Measurements from ENCODE around the gene ATG10. TPM values are rescaled to one million over a fixed set of nuclear protein-coding genes. Genes with fewer than 3 reads are reported as not detected.

The ATG10 gene
- total RNA-seq, 4 donors from 2014 or later = 6.0 to 16.4 (median 10.2) TPM

DNA sequence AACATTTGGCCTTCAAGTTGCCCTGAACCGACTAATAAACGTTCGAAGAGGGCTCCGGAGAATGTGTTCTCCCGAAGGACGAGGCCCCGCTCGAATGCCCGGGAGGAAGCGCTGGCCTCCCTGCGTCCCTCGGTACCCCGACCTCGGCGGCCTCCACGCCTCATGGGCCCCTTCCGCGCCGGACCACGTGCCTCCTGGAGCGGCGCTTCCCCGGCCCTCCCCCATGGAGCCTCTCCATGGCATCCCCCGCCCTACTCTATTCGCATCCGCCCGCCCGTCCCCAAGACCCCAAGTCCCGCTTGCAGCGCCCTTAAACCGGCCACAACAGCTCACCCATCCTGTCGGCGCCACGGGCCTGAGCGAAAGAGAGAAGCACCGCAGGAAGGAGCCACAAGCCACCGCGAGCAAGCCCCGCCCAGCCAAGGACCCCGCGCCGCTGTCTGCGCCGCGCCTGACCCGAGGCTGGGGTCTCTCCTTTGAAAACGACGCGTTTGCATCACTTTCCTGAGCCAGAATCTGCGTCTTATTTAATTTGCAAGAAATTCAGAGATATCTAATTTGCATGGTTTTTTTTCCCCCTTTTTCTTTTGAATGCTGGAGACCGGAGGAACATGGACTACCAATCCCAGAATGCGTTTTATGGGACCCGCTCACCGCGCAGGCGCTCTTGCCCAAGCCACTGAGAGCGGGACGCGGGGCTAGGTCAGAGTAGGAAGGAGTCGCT lies 306.3 kb downstream of the ATG10 start, which contains the start of gene RPS23:
TSS of gene RPS23 (minus strand) at position 368 of the 724 bp plus-strand sequence. CDS start at position 337, 31 bp downstream.
- peak within 1 kb of the TSS; percentile 80 to 88 for H3K4me3 ChIP-seq
- H3K36me3 ChIP-seq = peaks cover 0 to 34% of the 10 kb centered on the region in 2 donors
- WGBS, 2 donors (ENCODE audit: low coverage in 1 of 2) = 0 to 1% methylated on average over 8 to 23 of the region's 60 CpGs
- H3K9me3 ChIP-seq = no peaks in the 10 kb centered on the region
- H3K27ac ChIP-seq = peak within 1 kb of the TSS; percentile 49 to 87 (median 80)
- TF ChIP-seq, protein P1, sequence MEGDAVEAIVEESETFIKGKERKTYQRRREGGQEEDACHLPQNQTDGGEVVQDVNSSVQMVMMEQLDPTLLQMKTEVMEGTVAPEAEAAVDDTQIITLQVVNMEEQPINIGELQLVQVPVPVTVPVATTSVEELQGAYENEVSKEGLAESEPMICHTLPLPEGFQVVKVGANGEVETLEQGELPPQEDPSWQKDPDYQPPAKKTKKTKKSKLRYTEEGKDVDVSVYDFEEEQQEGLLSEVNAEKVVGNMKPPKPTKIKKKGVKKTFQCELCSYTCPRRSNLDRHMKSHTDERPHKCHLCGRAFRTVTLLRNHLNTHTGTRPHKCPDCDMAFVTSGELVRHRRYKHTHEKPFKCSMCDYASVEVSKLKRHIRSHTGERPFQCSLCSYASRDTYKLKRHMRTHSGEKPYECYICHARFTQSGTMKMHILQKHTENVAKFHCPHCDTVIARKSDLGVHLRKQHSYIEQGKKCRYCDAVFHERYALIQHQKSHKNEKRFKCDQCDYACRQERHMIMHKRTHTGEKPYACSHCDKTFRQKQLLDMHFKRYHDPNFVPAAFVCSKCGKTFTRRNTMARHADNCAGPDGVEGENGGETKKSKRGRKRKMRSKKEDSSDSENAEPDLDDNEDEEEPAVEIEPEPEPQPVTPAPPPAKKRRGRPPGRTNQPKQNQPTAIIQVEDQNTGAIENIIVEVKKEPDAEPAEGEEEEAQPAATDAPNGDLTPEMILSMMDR (IDR thresholded peaks at IDR 0.05) = peak in 1 of 4 experiments; percentile 7
- TF ChIP-seq POLR2AphosphoS5 (IDR thresholded peaks at IDR 0.05) (peak; percentile 91), POLR2A (IDR thresholded peaks at IDR 0.05) (peak; percentile 54 to 74), EP300 (IDR thresholded peaks at IDR 0.05) (no peak)
- peaks cover 0 to 32% (median 0%) of the 10 kb centered on the region in 3 donors for H3K4me1 ChIP-seq
- no peaks in the 10 kb centered on the region for H3K27me3 ChIP-seq
- ATAC-seq = peak; percentile 97

DNA sequence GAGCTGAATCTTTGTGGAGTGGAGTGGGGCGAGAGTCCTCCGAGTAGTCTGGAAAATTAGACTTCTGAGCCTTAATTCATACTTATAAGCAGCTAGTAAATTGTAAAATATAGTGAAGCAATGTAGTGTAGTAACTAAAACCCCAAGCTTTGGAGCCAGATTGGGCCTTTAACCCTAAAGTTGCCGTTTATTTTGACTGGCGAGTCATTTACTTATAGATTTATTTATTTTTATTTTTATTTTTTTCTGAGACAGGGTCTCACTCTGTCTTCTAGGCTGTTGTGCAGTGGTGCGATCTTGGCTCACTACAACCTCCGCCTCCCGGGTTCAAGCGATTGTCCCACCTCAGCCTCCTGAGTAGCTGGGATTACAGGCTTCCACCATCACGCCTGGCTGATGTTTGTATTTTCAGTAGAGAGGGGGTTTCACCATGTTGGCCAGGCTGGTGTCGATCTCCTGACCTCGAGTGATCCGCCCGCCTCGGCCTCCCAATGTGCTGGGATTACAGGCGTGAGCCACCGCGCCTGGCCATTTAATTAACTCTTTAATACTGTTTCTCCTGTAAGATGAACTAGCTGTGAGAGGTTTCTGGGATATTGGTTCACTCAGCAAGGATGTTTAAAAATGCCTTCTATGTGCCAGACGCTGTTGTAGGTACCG lies 307.0 kb downstream of the ATG10 start:
- WGBS, 2 donors (ENCODE audit: low coverage in 1 of 2) = 38 to 44% methylated on average over 7 to 15 of the region's 19 CpGs
- Histone ChIP-seq H3K4me3 (peak overlapping the region; percentile 80 to 88), H3K4me1 (peaks cover 0 to 32% (median 0%) of the 10 kb centered on the region in 3 donors), H3K9me3 (no peaks in the 10 kb centered on the region), H3K36me3 (peaks cover 0 to 30% of the 10 kb centered on the region in 2 donors), H3K27me3 (no peaks in the 10 kb centered on the region), H3K27ac (peak overlapping the region; percentile 49 to 87 (median 80))
- TF ChIP-seq POLR2A (IDR thresholded peaks at IDR 0.05) (no peak), POLR2AphosphoS5 (IDR thresholded peaks at IDR 0.05) (no peak), EP300 (IDR thresholded peaks at IDR 0.05) (no peak)
- TF ChIP-seq, protein P1 (IDR thresholded peaks at IDR 0.05) = no peak
- no peak for ATAC-seq

DNA sequence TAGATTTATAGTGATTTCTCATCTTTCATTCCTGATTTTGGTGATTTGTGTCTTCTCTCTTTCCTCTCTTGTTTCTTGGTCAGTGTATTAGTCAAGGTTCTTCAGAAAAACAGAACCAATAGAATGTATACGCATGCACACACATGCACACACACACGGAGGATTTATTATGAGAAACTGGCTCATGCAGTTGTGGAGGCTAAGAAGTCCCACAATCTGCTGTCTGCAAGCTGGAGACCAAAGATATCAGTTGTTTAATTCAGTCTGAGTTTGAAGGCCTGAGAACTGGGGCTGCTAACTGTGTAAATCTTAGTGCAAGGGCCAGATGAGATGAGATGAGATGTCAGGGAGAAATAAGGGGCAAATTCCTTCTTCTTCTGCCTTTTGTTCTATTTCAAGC lies 312.1 kb downstream of the ATG10 start:
- Histone ChIP-seq H3K4me1 (peaks cover 0 to 17% (median 0%) of the 10 kb centered on the region in 3 donors), H3K4me3 (no peak overlapping the region), H3K36me3 (no peaks in the 10 kb centered on the region), H3K9me3 (no peaks in the 10 kb centered on the region), H3K27ac (no peak overlapping the region), H3K27me3 (no peaks in the 10 kb centered on the region)
- WGBS, 2 donors (ENCODE audit: low coverage in 1 of 2) = 67 to 93% methylated on average over 2 of the region's 2 CpGs
- no peak for TF ChIP-seq POLR2AphosphoS5 (IDR thresholded peaks at IDR 0.05)
- no peak for TF ChIP-seq POLR2A (IDR thresholded peaks at IDR 0.05)
- TF ChIP-seq, protein P1 (IDR thresholded peaks at IDR 0.05) = no peak
- no peak for TF ChIP-seq EP300 (IDR thresholded peaks at IDR 0.05)
- no peak for ATAC-seq

DNA sequence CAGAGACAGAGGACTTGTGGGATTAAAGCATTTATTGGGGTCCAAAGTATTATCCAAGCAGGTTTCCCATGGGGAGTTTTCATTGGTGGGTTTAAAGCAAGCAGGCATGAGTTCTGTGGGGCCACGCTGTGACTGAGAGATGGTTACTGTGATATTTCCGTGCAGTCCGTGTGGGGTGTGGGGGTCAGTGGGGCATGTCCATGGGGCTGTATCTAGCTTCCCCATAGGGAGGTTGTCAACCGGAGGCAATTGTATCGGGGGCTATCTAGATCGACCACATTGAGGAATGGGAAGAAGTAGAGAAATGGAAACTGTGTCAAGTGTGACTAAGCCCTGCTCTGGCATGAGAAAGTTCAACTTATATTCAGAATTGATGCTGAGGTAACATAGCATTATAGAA lies 313.4 kb downstream of the ATG10 start:
- H3K9me3 ChIP-seq = no peaks in the 10 kb centered on the region
- no peaks in the 10 kb centered on the region for H3K36me3 ChIP-seq
- WGBS, 2 donors (ENCODE audit: low coverage in 1 of 2) = 88 to 100% methylated on average over 3 to 6 of the region's 6 CpGs
- no peak for TF ChIP-seq POLR2AphosphoS5 (IDR thresholded peaks at IDR 0.05)
- no peak for TF ChIP-seq POLR2A (IDR thresholded peaks at IDR 0.05)
- TF ChIP-seq, protein P1 (IDR thresholded peaks at IDR 0.05) = no peak
- TF ChIP-seq EP300 (IDR thresholded peaks at IDR 0.05) = no peak
- no peaks in the 10 kb centered on the region for H3K27me3 ChIP-seq
- no peak overlapping the region for H3K27ac ChIP-seq
- ATAC-seq = no peak
- no peak overlapping the region for H3K4me3 ChIP-seq
- H3K4me1 ChIP-seq = peaks cover 0 to 13% (median 0%) of the 10 kb centered on the region in 3 donors

Data from gastroesophageal sphincter (tissue), 4 donors.